CD14-positive monocyte (primary cell): ENCODE measurements around the gene TMEM183A. TPM values are rescaled to one million over a fixed set of nuclear protein-coding genes. Genes with fewer than 3 reads are reported as not detected.

Experiments used
- DNase-seq, 3 donors: peaks; one replicate each; pipeline ENCODE4 v3.0.0-alpha.2; 2011 to 2022
- H2AFZ ChIP-seq: 2 replicates; pipeline ENCODE4 v1.6.0; 2012; ENCODE audit warnings: mild to moderate bottlenecking, low read depth, low read length, inconsistent platforms; ENCODE audit not compliant: insufficient read depth, poor library complexity, severe bottlenecking
- H3K27ac ChIP-seq, 2 donors: 1 replicate in 1 of 2; 2 replicates in 1 of 2; pipeline ENCODE4 v1.5.1; 2012 to 2013; ENCODE audit warnings: low read length in 2 of 2, control low read depth in 1 of 2, inconsistent platforms in 1 of 2, low read depth in 1 of 2, mild to moderate bottlenecking in 1 of 2
- H3K27me3 ChIP-seq, 2 donors: one replicate each; pipeline versions ENCODE4 v1.6.0 to v1.6.1; 2011 to 2013; ENCODE audit warnings: low read length in 2 of 2; ENCODE audit not compliant: control insufficient read depth in 2 of 2, insufficient read depth in 2 of 2
- H3K36me3 ChIP-seq, 2 donors: replicated peaks in 1 of 2; 1 replicate in 1 of 2; 2 replicates in 1 of 2; pipeline versions ENCODE4 v1.5.1 to v1.6.1; 2012 to 2013; ENCODE audit warnings: low read length in 2 of 2, control low read depth in 1 of 2, inconsistent platforms in 1 of 2, mild to moderate bottlenecking in 1 of 2; ENCODE audit not compliant: insufficient read depth in 2 of 2, control insufficient read depth in 1 of 2
- H3K4me1 ChIP-seq, 2 donors: 1 replicate in 1 of 2; 2 replicates in 1 of 2; pipeline versions ENCODE4 v1.5.1 to v1.6.1; 2012 to 2013; ENCODE audit warnings: low read length in 2 of 2, control low read depth in 1 of 2, inconsistent platforms in 1 of 2, mild to moderate bottlenecking in 1 of 2, moderate library complexity in 1 of 2; ENCODE audit not compliant: insufficient read depth in 2 of 2, control insufficient read depth in 1 of 2
- H3K4me2 ChIP-seq: replicated peaks from 2 replicates; pipeline ENCODE3; 2012; ENCODE audit warnings: low read length, moderate library complexity, mild to moderate bottlenecking; ENCODE audit not compliant: poor library complexity, severe bottlenecking; ENCODE audit errors: extremely low read depth
- H3K4me3 ChIP-seq, 3 experiments: fragments of 200-600 bp in 1 of 3; sonication (generic) in 1 of 3; replicated peaks in 1 of 3; 1 replicate in 2 of 3; 2 replicates in 1 of 3; pipeline ENCODE4 v1.5.1; 2011 to 2013; ENCODE audit warnings: low read length in 3 of 3, mild to moderate bottlenecking in 3 of 3, control low read depth in 2 of 3, low read depth in 2 of 3, inconsistent platforms in 1 of 3, moderate library complexity in 1 of 3
- H3K79me2 ChIP-seq: 2 replicates; pipeline ENCODE4 v1.6.0; 2012; ENCODE audit warnings: mild to moderate bottlenecking, control low read depth, inconsistent platforms, low read length, moderate library complexity; ENCODE audit not compliant: insufficient read depth
- H3K9ac ChIP-seq: 2 replicates; pipeline ENCODE4 v1.6.0; 2017; ENCODE audit warnings: low read length, mild to moderate bottlenecking; ENCODE audit not compliant: insufficient read depth, poor library complexity, severe bottlenecking
- H3K9me3 ChIP-seq, 2 donors: replicated peaks in 1 of 2; 1 replicate in 1 of 2; 2 replicates in 1 of 2; pipeline versions ENCODE4 v1.5.1 to v1.6.1; 2012 to 2013; ENCODE audit warnings: low read length in 2 of 2, control low read depth in 1 of 2; ENCODE audit not compliant: control insufficient read depth in 1 of 2, insufficient read depth in 1 of 2
- H4K20me1 ChIP-seq: 2 replicates; pipeline ENCODE4 v1.6.0; 2012; ENCODE audit warnings: mild to moderate bottlenecking, low read length, control low read depth, moderate library complexity; ENCODE audit not compliant: insufficient read depth
- H3K27ac Mint-ChIP-seq, 7 donors: one replicate each; pipeline ENCODE4 v1.8.0; 2020; ENCODE audit warnings: mild to moderate bottlenecking in 7 of 7, mixed read lengths in 7 of 7, moderate library complexity in 6 of 7, inconsistent platforms in 2 of 7
- H3K27me3 Mint-ChIP-seq, 3 donors: one replicate each; pipeline ENCODE4 v1.8.0; 2021 to 2022; ENCODE audit warnings: low read depth in 3 of 3, mild to moderate bottlenecking in 3 of 3, mixed read lengths in 3 of 3, moderate library complexity in 3 of 3, inconsistent platforms in 1 of 3
- H3K36me3 Mint-ChIP-seq, 2 donors: one replicate each; pipeline ENCODE4 v1.8.0; 2020; ENCODE audit warnings: mixed read lengths in 2 of 2, inconsistent platforms in 1 of 2, mild to moderate bottlenecking in 1 of 2
- H3K4me1 Mint-ChIP-seq: one replicate; pipeline ENCODE4 v1.8.0; 2020; ENCODE audit warnings: mild to moderate bottlenecking, mixed read lengths
- H3K4me3 Mint-ChIP-seq, 2 donors: one replicate each; pipeline ENCODE4 v1.8.0; 2020; ENCODE audit warnings: mild to moderate bottlenecking in 2 of 2, mixed read lengths in 2 of 2, moderate library complexity in 1 of 2
- H3K9me3 Mint-ChIP-seq, 7 donors: one replicate each; pipeline ENCODE4 v1.8.0; 2020 to 2022; ENCODE audit warnings: mixed read lengths in 7 of 7, mild to moderate bottlenecking in 6 of 7, moderate library complexity in 6 of 7, inconsistent platforms in 2 of 7
- WGBS: methylation state at CpG from one replicate; pipeline ENCODE4 v1.1.5; 2013; ENCODE audit warnings: missing lambda C conversion rate; ENCODE audit not compliant: insufficient coverage; 5-methylcytosine and 5-hydroxymethylcytosine counted together
- intact Hi-C, 2 donors: fragments of 100-400 bp; cut with micrococcal nuclease; formaldehyde crosslinking; loops; one replicate each; pipeline versions ENCODE4 v1.15.0 to v1.15.1; 2023
- polyA plus RNA-seq, 3 donors: library from polyadenylated mRNA; depleted of rRNA in 1 of 3; unstranded in 2 of 3; stranded (reverse) in 1 of 3; fragments of 300-500 nt in 2 of 3; fragments of >200 nt in 1 of 3; fragmentation: Illumina TruSeq in 2 of 3; gene quantifications; 1 replicate in 2 of 3; 2 replicates in 1 of 3; pipeline ENCODE4 v1.2.3, GENCODE V29; 2012 to 2021
- TF ChIP-seq, protein P1 (sequence below): fragments of 200-600 bp; IDR thresholded peaks from one replicate; pipeline ENCODE4 v1.8.0; 2022; ENCODE audit warnings: antibody characterized with exemption, mild to moderate bottlenecking

The TMEM183A gene
- polyA plus RNA-seq, 3 donors = 60.5 to 84.9 (median 70.0) TPM

DNA sequence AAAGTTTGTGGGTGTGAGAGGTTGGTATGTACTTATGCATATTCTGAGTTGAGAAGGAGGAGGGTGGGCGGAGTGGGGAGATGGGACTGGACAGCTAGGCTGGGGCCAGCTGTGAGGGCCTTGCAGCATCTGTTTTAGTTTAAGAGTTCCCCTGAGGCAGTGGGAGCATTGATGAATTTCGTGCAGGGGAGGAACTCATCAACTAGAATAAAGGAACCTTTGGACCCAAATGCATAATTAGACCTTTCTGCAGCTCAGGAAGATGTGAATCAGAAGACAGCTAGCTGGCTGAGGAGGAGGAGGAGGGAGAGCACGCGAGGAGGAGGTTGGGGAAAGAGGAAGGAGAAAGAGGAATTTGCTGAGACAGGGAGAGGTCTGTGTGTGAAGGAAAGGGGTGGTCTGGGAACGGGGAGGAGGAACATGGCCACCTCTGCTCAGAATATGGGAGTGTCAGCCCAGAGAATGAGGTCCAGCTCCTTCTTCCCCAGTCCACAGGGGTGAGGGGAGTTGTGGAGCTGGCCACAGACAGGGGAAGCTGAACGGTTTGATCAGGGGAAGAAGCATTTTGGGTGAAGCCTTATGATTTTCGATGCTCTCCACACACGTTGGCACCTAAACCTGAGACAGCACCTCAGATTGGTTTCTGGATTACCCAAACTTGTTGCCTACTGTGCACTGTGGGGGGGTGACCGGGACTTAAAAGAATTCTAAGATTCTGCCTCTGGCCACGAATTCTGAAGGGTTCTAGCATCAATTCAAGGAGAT, 50.9 kb downstream of the TMEM183A start:
- no peaks in the 10 kb centered on the region for H3K9me3 ChIP-seq
- H2AFZ ChIP-seq = no peak overlapping the region
- no peaks in the 10 kb centered on the region for H3K27me3 ChIP-seq
- H3K79me2 ChIP-seq = peaks cover 6% of the 10 kb centered on the region
- H4K20me1 ChIP-seq = no peaks in the 10 kb centered on the region
- intact Hi-C loops = no loop called here
- peak; percentile 57 to 77 (median 76) for DNase-seq
- no peak overlapping the region for H3K9ac ChIP-seq
- peak overlapping the region; percentile 56 to 57 for H3K27ac ChIP-seq
- peaks cover 58 to 63% of the 10 kb centered on the region in 2 donors for H3K4me1 ChIP-seq
- Mint-ChIP-seq H3K4me1 (peaks cover 70% of the 10 kb centered on the region), H3K4me3 (peak overlapping the region; percentile 58 to 82), H3K9me3 (peaks cover 0 to 2% (median 0%) of the 10 kb centered on the region in 7 donors), H3K27me3 (peaks cover 0 to 1% (median 0%) of the 10 kb centered on the region in 3 donors), H3K36me3 (peaks cover 3 to 12% of the 10 kb centered on the region in 2 donors), H3K27ac (peak overlapping the region; percentile 70 to 93 (median 90))
- H3K36me3 ChIP-seq = no peaks in the 10 kb centered on the region
- peak overlapping the region; percentile 72 for H3K4me2 ChIP-seq
- H3K4me3 ChIP-seq = peak overlapping the region in 1 of 3 experiments; percentile 55
- WGBS = 10% methylated on average over 9 of the region's 10 CpGs
- TF ChIP-seq, protein P1, sequence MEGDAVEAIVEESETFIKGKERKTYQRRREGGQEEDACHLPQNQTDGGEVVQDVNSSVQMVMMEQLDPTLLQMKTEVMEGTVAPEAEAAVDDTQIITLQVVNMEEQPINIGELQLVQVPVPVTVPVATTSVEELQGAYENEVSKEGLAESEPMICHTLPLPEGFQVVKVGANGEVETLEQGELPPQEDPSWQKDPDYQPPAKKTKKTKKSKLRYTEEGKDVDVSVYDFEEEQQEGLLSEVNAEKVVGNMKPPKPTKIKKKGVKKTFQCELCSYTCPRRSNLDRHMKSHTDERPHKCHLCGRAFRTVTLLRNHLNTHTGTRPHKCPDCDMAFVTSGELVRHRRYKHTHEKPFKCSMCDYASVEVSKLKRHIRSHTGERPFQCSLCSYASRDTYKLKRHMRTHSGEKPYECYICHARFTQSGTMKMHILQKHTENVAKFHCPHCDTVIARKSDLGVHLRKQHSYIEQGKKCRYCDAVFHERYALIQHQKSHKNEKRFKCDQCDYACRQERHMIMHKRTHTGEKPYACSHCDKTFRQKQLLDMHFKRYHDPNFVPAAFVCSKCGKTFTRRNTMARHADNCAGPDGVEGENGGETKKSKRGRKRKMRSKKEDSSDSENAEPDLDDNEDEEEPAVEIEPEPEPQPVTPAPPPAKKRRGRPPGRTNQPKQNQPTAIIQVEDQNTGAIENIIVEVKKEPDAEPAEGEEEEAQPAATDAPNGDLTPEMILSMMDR = no peak

DNA sequence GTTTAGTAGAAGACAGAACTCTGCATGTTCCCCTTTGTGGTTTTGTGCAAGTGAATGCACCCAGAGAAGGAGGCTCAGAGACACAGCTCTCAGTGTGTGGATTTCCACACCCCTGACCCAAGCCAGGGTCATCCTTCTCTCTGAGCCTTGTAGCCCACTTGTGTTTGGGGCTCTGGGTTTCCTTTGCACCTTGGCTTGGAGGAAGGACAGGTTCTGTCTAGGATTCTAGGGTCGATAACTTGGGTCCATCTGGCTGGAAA, 51.4 kb downstream of the TMEM183A start:
- H3K27me3 ChIP-seq = no peaks in the 10 kb centered on the region
- Mint-ChIP-seq H3K27me3 (peaks cover 0 to 3% (median 0%) of the 10 kb centered on the region in 3 donors), H3K4me3 (peak overlapping the region; percentile 58 to 82)

More for the DNA sequence above, 51.4 kb downstream of the TMEM183A start:
- Mint-ChIP-seq H3K4me1 (peaks cover 75% of the 10 kb centered on the region), H3K9me3 (peaks cover 0 to 2% (median 0%) of the 10 kb centered on the region in 7 donors), H3K36me3 (peaks cover 3 to 12% of the 10 kb centered on the region in 2 donors), H3K27ac (peak overlapping the region; percentile 70 to 93 (median 90))
- Histone ChIP-seq H3K4me3 (peak overlapping the region in 1 of 3 experiments; percentile 55), H3K4me2 (peak overlapping the region; percentile 72), H3K79me2 (peaks cover 6% of the 10 kb centered on the region), H3K27ac (peak overlapping the region; percentile 56 to 57), H3K4me1 (peaks cover 63 to 68% of the 10 kb centered on the region in 2 donors), H3K9me3 (no peaks in the 10 kb centered on the region), H4K20me1 (no peaks in the 10 kb centered on the region), H3K9ac (no peak overlapping the region), H2AFZ (no peak overlapping the region), H3K36me3 (no peaks in the 10 kb centered on the region)
- 22% methylated on average over 1 of the region's 1 CpG for WGBS
- TF ChIP-seq, protein P1 = no peak
- peak; percentile 27 to 66 (median 51) for DNase-seq
- intact Hi-C loops = no loop called here
